GM23248 (cell line): Measurements from ENCODE around the gene FAM193B.

Experiments
- EZH2 ChIP-seq: fragments of 200-600 bp; sonication (generic); IDR thresholded peaks from 2 replicates; pipeline ENCODE4 v1.6.1; 2018; ENCODE audit warnings: antibody characterized with exemption, mild to moderate bottlenecking; ENCODE audit not compliant: insufficient read depth, poor library complexity, severe bottlenecking
- EZH2phosphoT487 ChIP-seq: fragments of 200-600 bp; sonication (generic); IDR thresholded peaks from 2 replicates; pipeline ENCODE4 v1.6.1; 2018; ENCODE audit warnings: antibody characterized with exemption, moderate library complexity, mild to moderate bottlenecking, low read depth; ENCODE audit not compliant: insufficient read depth

DNA sequence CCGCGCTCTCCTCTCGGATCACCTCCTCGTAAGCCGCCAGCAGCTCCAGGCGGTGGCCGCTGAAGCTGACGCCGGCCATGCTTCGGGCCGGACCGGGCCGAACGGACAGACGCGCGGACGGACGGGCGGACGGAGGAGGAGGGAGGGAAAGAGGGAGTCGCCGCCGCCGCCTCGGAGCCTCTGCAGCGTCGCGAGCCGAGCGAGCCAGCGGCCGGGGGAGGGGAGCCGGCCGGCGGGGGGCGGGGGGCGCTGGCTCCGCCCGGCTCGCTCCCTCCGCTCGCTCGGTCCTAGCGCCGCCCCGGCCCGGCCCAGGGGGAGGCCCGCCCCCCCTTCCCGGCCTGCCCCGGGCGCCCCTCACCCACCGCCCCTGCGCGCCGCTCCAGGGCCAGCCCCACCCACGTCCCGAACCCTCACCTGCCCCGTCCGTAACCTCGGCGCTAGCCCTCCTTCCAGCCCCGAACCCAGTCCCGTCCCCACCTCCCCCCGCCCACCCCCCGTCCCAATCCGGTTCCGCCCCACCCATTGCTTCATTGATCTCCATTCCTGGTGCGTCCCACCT is 80.8 kb downstream of the FAM193B start, which contains the start of gene DBN1:
- TF ChIP-seq EZH2phosphoT487 (no peak), EZH2 (no peak)
